GM18526 (cell line): ENCODE results near the gene HIVEP2.

ENCODE experiments used
- POLR2A ChIP-seq: IDR thresholded peaks from 3 replicates; pipeline ENCODE4 v1.6.1; 2011; ENCODE audit not compliant: insufficient read length; ENCODE audit errors: extremely low read depth

The HIVEP2 gene

GRCh38 chr6:142765306-142765705 lies 179.7 kb downstream of the HIVEP2 start:
- no peak for TF ChIP-seq POLR2A

- no peak for TF ChIP-seq POLR2A
Observed at GRCh38 chr6:142764311-142764710, 180.7 kb downstream of the HIVEP2 start.

GRCh38 chr6:142763205-142763604 lies 181.8 kb downstream of the HIVEP2 start:
- TF ChIP-seq POLR2A = no peak

- no peak for TF ChIP-seq POLR2A
Observed at GRCh38 chr6:142761756-142762155, 183.2 kb downstream of the HIVEP2 start.

GRCh38 chr6:142760152-142760551 lies 184.8 kb downstream of the HIVEP2 start:
- no peak for TF ChIP-seq POLR2A

- no peak for TF ChIP-seq POLR2A
Observed at GRCh38 chr6:142758629-142759025, 186.3 kb downstream of the HIVEP2 start.

- TF ChIP-seq POLR2A = no peak
Observed at GRCh38 chr6:142757852-142758628, 186.9 kb downstream of the HIVEP2 start.

- TF ChIP-seq POLR2A = no peak
Observed at GRCh38 chr6:142756215-142756630, 188.8 kb downstream of the HIVEP2 start.

- no peak for TF ChIP-seq POLR2A
Observed at GRCh38 chr6:142753196-142753595, 191.8 kb downstream of the HIVEP2 start.

GRCh38 chr6:142752348-142752747 lies 192.6 kb downstream of the HIVEP2 start:
- no peak for TF ChIP-seq POLR2A

- no peak for TF ChIP-seq POLR2A
Observed at GRCh38 chr6:142751452-142751851, 193.5 kb downstream of the HIVEP2 start.

- no peak for TF ChIP-seq POLR2A
Observed at GRCh38 chr6:142750998-142751397, 194.0 kb downstream of the HIVEP2 start.

GRCh38 chr6:142749556-142749955 lies 195.4 kb downstream of the HIVEP2 start:
- no peak for TF ChIP-seq POLR2A

- TF ChIP-seq POLR2A = no peak
Observed at GRCh38 chr6:142746524-142746923, 198.5 kb downstream of the HIVEP2 start.

- TF ChIP-seq POLR2A = no peak
Observed at GRCh38 chr6:142744836-142745235, 200.1 kb downstream of the HIVEP2 start.

GRCh38 chr6:142740449-142740848 lies 204.5 kb downstream of the HIVEP2 start:
- TF ChIP-seq POLR2A = no peak

- no peak for TF ChIP-seq POLR2A
Observed at GRCh38 chr6:142738731-142739130, 206.2 kb downstream of the HIVEP2 start.

- no peak for TF ChIP-seq POLR2A
Observed at GRCh38 chr6:142738035-142738396, 207.0 kb downstream of the HIVEP2 start.
